Measurements from ENCODE around the gene CHRNB1. TPM values are rescaled to one million over a fixed set of nuclear protein-coding genes. Genes with fewer than 3 reads are reported as not detected.

Gene CHRNB1
- total and polyA plus RNA-seq, 4 donors, result 7.0 to 11.9 (median 10.6) TPM

GRCh38 chr17:7431231-7431630 lies 13.6 kb upstream of the CHRNB1 start:
- TF ChIP-seq CTCF (IDR thresholded peaks at IDR 0.05; ENCODE audit: control extremely low read depth, extremely low read depth), result no peak
- Histone ChIP-seq H3K36me3 (ENCODE audit: control insufficient read depth in 4 of 4, insufficient read depth in 4 of 4, low read length in 4 of 4) (no peaks in the 10 kb centered on the region), H3K9me3 (ENCODE audit: control insufficient read depth in 4 of 4, insufficient read depth in 3 of 4, low read length in 3 of 4) (no peaks in the 10 kb centered on the region), H3K4me3 (no peak overlapping the region), H3K9ac (ENCODE audit: insufficient read depth in 1 of 2, low read length in 2 of 2) (no peak overlapping the region), H3K4me1 (ENCODE audit: control insufficient read depth in 5 of 5, insufficient read depth in 5 of 5, low read length in 5 of 5) (peaks cover 0 to 7% (median 0%) of the 10 kb centered on the region in 5 donors), H3K27ac (ENCODE audit: low read depth in 1 of 2, low read length in 1 of 2) (no peak overlapping the region), H3K27me3 (ENCODE audit: control insufficient read depth in 3 of 3, insufficient read depth in 3 of 3, low read length in 2 of 3) (peaks cover 0 to 25% (median 9%) of the 10 kb centered on the region in 3 donors)
- 91 to 95% methylated on average over 1 of the region's 1 CpG for WGBS, 2 donors
- ATAC-seq (ENCODE audit: insufficient read depth, low FRiP score), result no peak
- DNase-seq, result no peak

GRCh38 chr17:7432296-7432695 lies 12.6 kb upstream of the CHRNB1 start:
- H3K27me3 ChIP-seq (ENCODE audit: control insufficient read depth in 3 of 3, insufficient read depth in 3 of 3, low read length in 2 of 3), result peaks cover 0 to 31% (median 12%) of the 10 kb centered on the region in 3 donors
- H3K9ac ChIP-seq (ENCODE audit: insufficient read depth in 1 of 2, low read length in 2 of 2), result no peak overlapping the region
- H3K4me1 ChIP-seq (ENCODE audit: control insufficient read depth in 5 of 5, insufficient read depth in 5 of 5, low read length in 5 of 5), result peaks cover 0 to 12% (median 4%) of the 10 kb centered on the region in 5 donors
- no peak overlapping the region for H3K4me3 ChIP-seq
- H3K27ac ChIP-seq (ENCODE audit: low read depth in 1 of 2, low read length in 1 of 2), result no peak overlapping the region
- no peak for DNase-seq
- no peaks in the 10 kb centered on the region for H3K9me3 ChIP-seq (ENCODE audit: control insufficient read depth in 4 of 4, insufficient read depth in 3 of 4, low read length in 3 of 4)
- no peak for TF ChIP-seq CTCF (IDR thresholded peaks at IDR 0.05; ENCODE audit: control extremely low read depth, extremely low read depth)
- ATAC-seq (ENCODE audit: insufficient read depth, low FRiP score), result no peak
- no peaks in the 10 kb centered on the region for H3K36me3 ChIP-seq (ENCODE audit: control insufficient read depth in 4 of 4, insufficient read depth in 4 of 4, low read length in 4 of 4)
- WGBS, 2 donors, result 94% methylated on average over 11 of the region's 11 CpGs

- ATAC-seq (ENCODE audit: insufficient read depth, low FRiP score) (peak; percentile 8), DNase-seq (peak; percentile 31 to 48 (median 38))
- H3K36me3 ChIP-seq (ENCODE audit: control insufficient read depth in 4 of 4, insufficient read depth in 4 of 4, low read length in 4 of 4), result no peaks in the 10 kb centered on the region
- TF ChIP-seq CTCF (IDR thresholded peaks at IDR 0.05; ENCODE audit: control extremely low read depth, extremely low read depth), result no peak
- H3K27ac ChIP-seq (ENCODE audit: low read depth in 1 of 2, low read length in 1 of 2), result peak overlapping the region; percentile 39 to 76
- WGBS, 2 donors, result 6 to 7% methylated on average over 49 of the region's 49 CpGs
- peak overlapping the region; percentile 30 for H3K4me3 ChIP-seq
- peaks cover 0 to 53% (median 33%) of the 10 kb centered on the region in 3 donors for H3K27me3 ChIP-seq (ENCODE audit: control insufficient read depth in 3 of 3, insufficient read depth in 3 of 3, low read length in 2 of 3)
- H3K9me3 ChIP-seq (ENCODE audit: control insufficient read depth in 4 of 4, insufficient read depth in 3 of 4, low read length in 3 of 4), result no peaks in the 10 kb centered on the region
- peaks cover 0 to 35% (median 13%) of the 10 kb centered on the region in 5 donors for H3K4me1 ChIP-seq (ENCODE audit: control insufficient read depth in 5 of 5, insufficient read depth in 5 of 5, low read length in 5 of 5)
- peak overlapping the region in 1 of 2 donors; percentile 17 for H3K9ac ChIP-seq (ENCODE audit: insufficient read depth in 1 of 2, low read length in 2 of 2)
Observed at GRCh38 chr17:7435676-7436555, 8.9 kb upstream of the CHRNB1 start.
